Neural crest cell (in vitro differentiated cells): ENCODE data around the gene UBE2J2. TPM values are rescaled to one million over a fixed set of nuclear protein-coding genes. Genes with fewer than 3 reads are reported as not detected.

Experiments
- DNase-seq: peaks from one replicate; pipeline ENCODE4 v3.0.0; 2021; ENCODE audit warnings: low read depth, mixed read lengths, low spot score
- H3K27ac Mint-ChIP-seq: one replicate; pipeline ENCODE4 v1.8.0; 2021; ENCODE audit warnings: mild to moderate bottlenecking, mixed read lengths; ENCODE audit not compliant: unreplicated experiment
- H3K27me3 Mint-ChIP-seq: 2 replicates; pipeline ENCODE4 v1.8.0; 2021; ENCODE audit warnings: low read depth, mild to moderate bottlenecking, mixed read lengths
- H3K36me3 Mint-ChIP-seq: 2 replicates; pipeline ENCODE4 v1.8.0; 2021; ENCODE audit warnings: low read depth, mild to moderate bottlenecking, mixed read lengths
- H3K4me1 Mint-ChIP-seq: 2 replicates; pipeline ENCODE4 v1.8.0; 2021; ENCODE audit warnings: mixed read lengths
- H3K4me3 Mint-ChIP-seq: one replicate; pipeline ENCODE4 v1.8.0; 2021; ENCODE audit warnings: mild to moderate bottlenecking, mixed read lengths
- H3K9me3 Mint-ChIP-seq: 2 replicates; pipeline ENCODE4 v1.8.0; 2021; ENCODE audit warnings: mixed read lengths
- total RNA-seq: library from RNA; stranded (reverse); gene quantifications from 2 replicates; pipeline ENCODE4 v1.2.1, GENCODE V29; 2021
- TF ChIP-seq, protein P1 (sequence below): fragments of 200-600 bp; sonication (generic); conservative IDR thresholded peaks from 2 replicates; pipeline ENCODE4 v1.5.0; 2021; ENCODE audit warnings: antibody characterized with exemption, mild to moderate bottlenecking

Gene UBE2J2
- total RNA-seq, 1 donor from 2014 or later, result 80.8 TPM

DNA sequence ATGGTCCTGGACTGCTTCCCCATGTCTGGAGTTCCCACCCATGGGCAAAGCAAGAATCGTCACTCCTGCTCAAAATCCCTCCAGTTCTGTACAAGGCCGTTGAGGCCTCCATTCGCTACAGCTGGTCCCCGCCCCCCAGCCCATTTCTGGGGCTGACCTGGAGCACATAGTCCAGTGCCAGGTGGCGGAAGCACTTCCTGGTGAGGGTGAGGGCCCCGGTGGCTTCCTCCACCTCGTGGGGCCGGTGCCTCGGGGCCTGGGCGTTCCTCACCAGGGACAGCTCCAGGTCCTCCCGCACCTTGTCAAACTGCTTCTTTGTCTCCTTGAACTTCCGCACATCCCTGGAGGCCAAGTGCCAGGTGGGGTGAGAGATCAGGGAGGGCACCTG lies 26.7 kb upstream of the UBE2J2 start:
- no peaks in the 10 kb centered on the region for H3K27me3 Mint-ChIP-seq
- TF ChIP-seq, protein P1, sequence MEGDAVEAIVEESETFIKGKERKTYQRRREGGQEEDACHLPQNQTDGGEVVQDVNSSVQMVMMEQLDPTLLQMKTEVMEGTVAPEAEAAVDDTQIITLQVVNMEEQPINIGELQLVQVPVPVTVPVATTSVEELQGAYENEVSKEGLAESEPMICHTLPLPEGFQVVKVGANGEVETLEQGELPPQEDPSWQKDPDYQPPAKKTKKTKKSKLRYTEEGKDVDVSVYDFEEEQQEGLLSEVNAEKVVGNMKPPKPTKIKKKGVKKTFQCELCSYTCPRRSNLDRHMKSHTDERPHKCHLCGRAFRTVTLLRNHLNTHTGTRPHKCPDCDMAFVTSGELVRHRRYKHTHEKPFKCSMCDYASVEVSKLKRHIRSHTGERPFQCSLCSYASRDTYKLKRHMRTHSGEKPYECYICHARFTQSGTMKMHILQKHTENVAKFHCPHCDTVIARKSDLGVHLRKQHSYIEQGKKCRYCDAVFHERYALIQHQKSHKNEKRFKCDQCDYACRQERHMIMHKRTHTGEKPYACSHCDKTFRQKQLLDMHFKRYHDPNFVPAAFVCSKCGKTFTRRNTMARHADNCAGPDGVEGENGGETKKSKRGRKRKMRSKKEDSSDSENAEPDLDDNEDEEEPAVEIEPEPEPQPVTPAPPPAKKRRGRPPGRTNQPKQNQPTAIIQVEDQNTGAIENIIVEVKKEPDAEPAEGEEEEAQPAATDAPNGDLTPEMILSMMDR, result peak; percentile 13
- H3K9me3 Mint-ChIP-seq, result no peaks in the 10 kb centered on the region
- H3K27ac Mint-ChIP-seq, result no peak overlapping the region
- no peak for DNase-seq
- H3K4me1 Mint-ChIP-seq, result peaks cover 8% of the 10 kb centered on the region
- H3K36me3 Mint-ChIP-seq, result no peaks in the 10 kb centered on the region
- peak overlapping the region; percentile 51 for H3K4me3 Mint-ChIP-seq

DNA sequence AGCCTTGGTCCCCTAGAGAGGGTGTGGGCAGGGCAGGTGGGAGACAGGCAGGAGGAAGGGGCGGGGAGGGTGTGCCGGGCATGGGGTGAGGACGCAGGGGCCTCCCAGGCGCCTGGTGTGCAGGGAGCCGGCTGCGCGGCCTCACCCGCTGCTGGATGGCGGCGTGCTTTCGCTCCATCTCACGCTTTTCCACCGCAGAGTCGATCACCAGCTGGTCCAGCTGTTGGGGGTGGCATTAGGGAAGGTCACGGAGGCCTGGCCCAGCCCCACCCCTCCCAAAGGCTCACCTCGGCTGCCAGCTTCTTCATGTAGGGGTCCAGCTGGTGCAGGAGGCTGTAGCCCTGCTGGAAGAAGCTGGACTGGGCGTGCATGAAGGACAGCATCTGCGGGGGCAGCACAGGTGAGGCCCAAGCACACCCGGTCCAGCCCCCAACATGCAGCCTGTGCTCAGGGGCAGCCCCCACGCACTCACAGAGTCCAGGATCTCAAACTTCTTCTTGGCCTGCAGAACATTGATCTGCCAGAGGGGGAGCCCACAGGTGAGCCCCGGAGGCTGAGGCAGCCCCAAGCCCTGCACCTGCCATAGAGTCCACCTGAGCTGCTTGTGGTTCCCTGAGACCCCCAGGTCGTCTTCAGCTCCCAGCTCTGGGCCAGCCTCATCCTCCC lies 26.2 kb upstream of the UBE2J2 start:
- Mint-ChIP-seq H3K9me3 (no peaks in the 10 kb centered on the region), H3K4me3 (peak overlapping the region; percentile 51), H3K27ac (no peak overlapping the region), H3K27me3 (no peaks in the 10 kb centered on the region), H3K4me1 (peaks cover 5% of the 10 kb centered on the region), H3K36me3 (no peaks in the 10 kb centered on the region)
- TF ChIP-seq, protein P1, result peak; percentile 50
- no peak for DNase-seq

DNA sequence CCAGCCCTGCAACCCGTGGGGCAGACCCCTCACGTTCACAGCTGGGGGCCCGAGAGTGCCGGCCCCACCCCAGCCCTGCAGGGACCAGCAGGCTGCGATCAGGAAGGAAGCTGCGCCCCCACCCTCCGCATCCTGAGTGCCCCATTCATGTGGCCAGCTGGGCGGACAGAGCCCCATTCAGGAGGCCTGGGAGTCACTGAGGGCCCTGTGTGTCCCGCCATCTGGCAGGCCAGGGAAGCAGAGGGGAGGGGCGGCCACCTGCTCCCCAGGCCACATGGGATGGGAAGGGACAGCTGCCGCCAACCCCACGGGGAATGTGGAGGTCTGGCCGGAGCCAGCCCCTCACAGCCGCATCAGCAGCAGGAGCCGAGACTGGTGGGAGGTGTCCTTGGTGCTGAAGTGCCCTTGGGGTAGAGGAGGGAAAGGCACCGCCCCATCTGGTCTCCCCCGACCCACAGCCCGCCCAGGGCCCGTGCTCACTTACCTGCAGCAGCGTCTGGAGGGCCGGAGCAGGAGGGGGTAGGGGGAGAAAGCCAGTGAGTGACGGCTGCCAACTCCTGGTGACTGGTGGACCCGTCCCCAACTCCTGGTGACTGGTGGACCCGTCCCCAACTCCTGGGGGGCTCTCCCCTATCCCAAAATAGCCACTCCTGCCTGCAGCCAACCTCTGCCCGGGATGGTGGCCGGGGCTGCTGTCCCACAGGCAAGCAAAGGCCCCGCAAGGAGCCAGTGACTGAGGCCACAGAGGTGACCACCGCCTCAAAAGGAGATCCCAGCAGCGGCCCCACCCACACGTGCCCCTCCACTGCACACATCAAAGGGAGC lies 25.4 kb upstream of the UBE2J2 start:
- Mint-ChIP-seq H3K4me3 (no peak overlapping the region), H3K27ac (no peak overlapping the region), H3K9me3 (no peaks in the 10 kb centered on the region), H3K4me1 (no peaks in the 10 kb centered on the region), H3K27me3 (no peaks in the 10 kb centered on the region), H3K36me3 (no peaks in the 10 kb centered on the region)
- TF ChIP-seq, protein P1, result no peak
- peak; percentile 68 for DNase-seq

DNA sequence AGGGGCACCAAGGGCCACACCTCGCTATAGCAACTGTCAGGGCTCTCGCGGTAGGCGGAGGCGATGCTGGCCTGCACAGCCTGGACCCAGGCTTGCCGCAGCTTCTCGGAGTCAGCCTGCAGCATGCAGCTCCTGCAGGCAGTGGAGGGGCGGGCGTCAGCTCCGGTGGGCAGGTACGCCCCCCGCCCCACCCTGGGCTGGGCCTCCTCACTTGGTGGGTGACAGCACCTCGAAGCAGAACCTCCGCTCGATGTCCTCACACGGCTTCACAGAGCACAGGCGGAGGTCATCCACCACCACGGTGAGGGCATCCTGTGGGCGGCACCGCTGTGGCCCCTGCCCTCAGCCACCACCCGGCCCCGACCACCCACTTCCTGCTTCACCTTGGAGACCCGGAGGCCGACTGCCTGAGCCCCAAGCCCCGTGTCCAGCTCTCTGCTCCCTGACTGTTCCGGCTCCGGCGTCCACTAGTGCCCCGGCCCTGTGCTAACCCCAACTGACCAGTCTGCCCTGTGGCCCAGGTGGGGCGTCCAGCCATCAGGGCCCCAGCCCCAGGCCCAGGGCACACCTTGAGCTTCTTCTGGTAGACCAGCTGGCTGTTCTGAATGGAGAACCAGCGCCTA lies 24.3 kb upstream of the UBE2J2 start:
- H3K27ac Mint-ChIP-seq, result no peak overlapping the region
- no peaks in the 10 kb centered on the region for H3K36me3 Mint-ChIP-seq
- no peak for DNase-seq
- TF ChIP-seq, protein P1, result no peak
- no peaks in the 10 kb centered on the region for H3K27me3 Mint-ChIP-seq
- H3K4me3 Mint-ChIP-seq, result no peak overlapping the region
- no peaks in the 10 kb centered on the region for H3K4me1 Mint-ChIP-seq
- H3K9me3 Mint-ChIP-seq, result no peaks in the 10 kb centered on the region

DNA sequence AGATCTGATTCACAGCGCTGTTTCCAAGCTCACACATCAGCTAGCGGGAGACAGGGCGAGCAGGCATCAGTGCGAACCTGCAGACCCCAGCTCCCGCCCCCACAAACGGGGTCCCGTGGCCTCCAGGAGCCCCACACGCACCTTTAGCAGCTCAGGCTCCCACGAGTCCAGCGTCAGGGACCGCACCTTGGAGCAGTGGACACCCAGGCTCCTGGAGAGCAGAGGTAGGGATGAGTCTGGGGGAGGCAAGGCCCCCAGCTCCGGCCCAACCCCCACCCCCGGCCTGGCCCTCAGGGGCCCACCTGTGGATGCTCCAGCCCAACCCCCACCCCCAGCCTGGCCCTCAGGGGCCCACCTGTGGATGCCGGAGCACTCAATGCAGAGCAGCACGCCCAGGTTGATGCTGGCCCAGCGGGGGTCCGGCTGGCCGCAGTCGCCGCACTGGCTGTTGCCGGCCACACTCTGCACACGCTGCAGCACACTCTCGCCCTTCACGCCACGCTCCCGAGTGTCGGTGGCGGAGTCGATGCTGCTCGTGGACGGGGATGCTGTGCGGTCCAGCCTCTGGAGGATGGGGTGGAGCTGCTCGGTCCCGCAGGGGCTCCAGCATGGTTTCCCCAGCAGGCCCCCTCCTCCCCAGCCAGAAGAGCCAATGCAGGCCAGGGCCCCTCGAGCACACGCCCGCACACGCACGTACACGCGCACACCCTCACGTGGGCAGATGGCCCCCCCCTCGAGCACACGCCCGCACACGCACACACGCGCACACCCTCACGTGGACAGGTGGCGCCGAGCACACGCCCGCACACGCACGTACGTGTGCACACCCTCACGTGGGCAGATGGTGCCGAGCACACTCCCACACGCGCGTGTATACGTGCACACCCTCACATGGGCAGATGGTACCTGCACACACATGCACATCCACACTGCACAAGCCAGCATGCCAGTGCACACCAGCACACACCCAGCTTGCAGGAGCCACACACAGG lies 22.7 kb upstream of the UBE2J2 start:
- no peak for DNase-seq
- H3K27ac Mint-ChIP-seq, result no peak overlapping the region
- no peaks in the 10 kb centered on the region for H3K9me3 Mint-ChIP-seq
- no peaks in the 10 kb centered on the region for H3K27me3 Mint-ChIP-seq
- H3K4me1 Mint-ChIP-seq, result no peaks in the 10 kb centered on the region
- no peak overlapping the region for H3K4me3 Mint-ChIP-seq
- TF ChIP-seq, protein P1, result no peak
- H3K36me3 Mint-ChIP-seq, result no peaks in the 10 kb centered on the region
